Large intestine (tissue), 3 donors: ENCODE data around the gene DYSF. TPM values are rescaled to one million over a fixed set of nuclear protein-coding genes. Genes with fewer than 3 reads are reported as not detected.

Experiments used
- DNase-seq, 2 donors: peaks; one replicate each; pipeline versions ENCODE4 v3.0.0 to v3.0.0-alpha.2; 2013
- H3K27ac ChIP-seq: one replicate; pipeline ENCODE4 v1.5.1; 2013; ENCODE audit warnings: low read length
- H3K27me3 ChIP-seq: 2 replicates; pipeline ENCODE4 v1.6.1; 2013; ENCODE audit warnings: low read length; ENCODE audit not compliant: control insufficient read depth, insufficient read depth
- H3K36me3 ChIP-seq: 2 replicates; pipeline ENCODE4 v1.6.1; 2013; ENCODE audit warnings: low read length; ENCODE audit not compliant: control insufficient read depth, insufficient read depth
- H3K4me1 ChIP-seq: one replicate; pipeline ENCODE4 v1.6.1; 2013; ENCODE audit warnings: low read length; ENCODE audit not compliant: control insufficient read depth, insufficient read depth
- H3K4me3 ChIP-seq: one replicate; pipeline ENCODE4 v1.5.1; 2013; ENCODE audit warnings: low read length
- H3K9me3 ChIP-seq: one replicate; pipeline ENCODE4 v1.6.1; 2013; ENCODE audit warnings: mild to moderate bottlenecking, low read depth, low read length, moderate library complexity; ENCODE audit not compliant: control insufficient read depth
- WGBS: methylation state at CpG from one replicate; pipeline ENCODE4 v1.1.5; 2013; ENCODE audit warnings: low lambda C conversion rate; ENCODE audit not compliant: insufficient coverage; 5-methylcytosine and 5-hydroxymethylcytosine counted together
- polyA plus RNA-seq: library from polyadenylated mRNA; unstranded; fragments of 120-200 nt; gene quantifications from one replicate; pipeline ENCODE4 v1.2.1, GENCODE V29; 2013

The DYSF gene
- polyA plus RNA-seq, 1 donor, result 6.3 TPM

- Histone ChIP-seq H3K4me1 (no peaks in the 10 kb centered on the region), H3K27ac (no peak overlapping the region), H3K9me3 (peaks cover 6% of the 10 kb centered on the region), H3K27me3 (no peaks in the 10 kb centered on the region), H3K36me3 (no peaks in the 10 kb centered on the region), H3K4me3 (no peak overlapping the region)
- DNase-seq, result no peak
- 71% methylated on average over 1 of the region's 12 CpGs for WGBS
These were observed 85.4 kb downstream of the DYSF start for GRCh38 chr2:71538656-71539265.

- Histone ChIP-seq H3K36me3 (no peaks in the 10 kb centered on the region), H3K27me3 (no peaks in the 10 kb centered on the region), H3K4me1 (peaks cover 2% of the 10 kb centered on the region), H3K9me3 (peaks cover 7% of the 10 kb centered on the region), H3K27ac (no peak overlapping the region), H3K4me3 (no peak overlapping the region)
- DNase-seq, result no peak
- WGBS, result 100% methylated on average over 1 of the region's 1 CpG
These were observed 87.5 kb downstream of the DYSF start for GRCh38 chr2:71540818-71541217.

GRCh38 chr2:71544919-71545571 lies 91.7 kb downstream of the DYSF start:
- peaks cover 5% of the 10 kb centered on the region for H3K27me3 ChIP-seq
- peaks cover 8% of the 10 kb centered on the region for H3K4me1 ChIP-seq
- peak; percentile 57 to 79 for DNase-seq
- H3K36me3 ChIP-seq, result no peaks in the 10 kb centered on the region
- H3K9me3 ChIP-seq, result peaks cover 10% of the 10 kb centered on the region
- H3K27ac ChIP-seq, result no peak overlapping the region
- 93% methylated on average over 2 of the region's 9 CpGs for WGBS
- H3K4me3 ChIP-seq, result peak overlapping the region; percentile 33

- peaks cover 10% of the 10 kb centered on the region for H3K9me3 ChIP-seq
- peak overlapping the region; percentile 33 for H3K4me3 ChIP-seq
- peak; percentile 61 to 73 for DNase-seq
- peaks cover 8% of the 10 kb centered on the region for H3K4me1 ChIP-seq
- WGBS, result no CpG with 5 or more reads among the region's 22 CpGs
- H3K27me3 ChIP-seq, result peaks cover 5% of the 10 kb centered on the region
- H3K27ac ChIP-seq, result no peak overlapping the region
- H3K36me3 ChIP-seq, result no peaks in the 10 kb centered on the region
These were observed 92.4 kb downstream of the DYSF start for GRCh38 chr2:71545572-71546274.

- Histone ChIP-seq H3K4me1 (peaks cover 8% of the 10 kb centered on the region), H3K9me3 (peaks cover 10% of the 10 kb centered on the region), H3K36me3 (no peaks in the 10 kb centered on the region), H3K27ac (no peak overlapping the region), H3K4me3 (no peak overlapping the region), H3K27me3 (peaks cover 5% of the 10 kb centered on the region)
- 100% methylated on average over 1 of the region's 3 CpGs for WGBS
- no peak for DNase-seq
These were observed 92.9 kb downstream of the DYSF start for GRCh38 chr2:71546275-71546638.

GRCh38 chr2:71546777-71547281 lies 93.5 kb downstream of the DYSF start:
- Histone ChIP-seq H3K4me1 (peaks cover 8% of the 10 kb centered on the region), H3K27me3 (peaks cover 5% of the 10 kb centered on the region), H3K9me3 (peaks cover 10% of the 10 kb centered on the region), H3K4me3 (no peak overlapping the region), H3K36me3 (no peaks in the 10 kb centered on the region), H3K27ac (no peak overlapping the region)
- WGBS, result no CpG with 5 or more reads among the region's 14 CpGs
- DNase-seq, result no peak

- Histone ChIP-seq H3K9me3 (peaks cover 8% of the 10 kb centered on the region), H3K36me3 (no peaks in the 10 kb centered on the region), H3K4me3 (no peak overlapping the region), H3K27ac (no peak overlapping the region), H3K27me3 (peaks cover 5% of the 10 kb centered on the region), H3K4me1 (peaks cover 8% of the 10 kb centered on the region)
- no peak for DNase-seq
- no CpG with 5 or more reads among the region's 13 CpGs for WGBS
These were observed 94.4 kb downstream of the DYSF start for GRCh38 chr2:71547616-71548285.

- peaks cover 8% of the 10 kb centered on the region for H3K4me1 ChIP-seq
- H3K9me3 ChIP-seq, result peaks cover 3% of the 10 kb centered on the region
- H3K27ac ChIP-seq, result no peak overlapping the region
- DNase-seq, result peak; percentile 79 to 82
- peaks cover 5% of the 10 kb centered on the region for H3K27me3 ChIP-seq
- no peak overlapping the region for H3K4me3 ChIP-seq
- no peaks in the 10 kb centered on the region for H3K36me3 ChIP-seq
- WGBS, result no CpG with 5 or more reads among the region's 21 CpGs
These were observed 95.5 kb downstream of the DYSF start for GRCh38 chr2:71548646-71549425.

GRCh38 chr2:71550801-71551630 lies 97.7 kb downstream of the DYSF start:
- H3K27ac ChIP-seq, result no peak overlapping the region
- DNase-seq, result no peak
- peaks cover 13% of the 10 kb centered on the region for H3K4me1 ChIP-seq
- peaks cover 5% of the 10 kb centered on the region for H3K27me3 ChIP-seq
- H3K9me3 ChIP-seq, result peaks cover 2% of the 10 kb centered on the region
- H3K36me3 ChIP-seq, result no peaks in the 10 kb centered on the region
- H3K4me3 ChIP-seq, result no peak overlapping the region
- no CpG with 5 or more reads among the region's 11 CpGs for WGBS
